B cell (primary cell): ENCODE results near the gene WDR64. TPM values are rescaled to one million over a fixed set of nuclear protein-coding genes. Genes with fewer than 3 reads are reported as not detected.

Experiments used
- ATAC-seq: fragments of 200-7000 bp; cut with Tn5 transposase; one replicate; pipeline ENCODE4 v1.10.0; 2021; ENCODE audit warnings: low read depth, mild to moderate bottlenecking, moderate number of reproducible peaks, moderate library complexity
- CTCF ChIA-PET: fragments of 350-600 bp; sonication (Branson Sonifier 250); formaldehyde crosslinking; loops from one replicate; lab custom pipeline; 2021; ENCODE audit warnings: antibody characterized with exemption, inconsistent platforms; lab: Charles Lee
- POLR2A ChIA-PET: fragments of 350-600 bp; sonication (Branson Sonifier 250); formaldehyde crosslinking; loops from one replicate; lab custom pipeline; 2021; ENCODE audit warnings: antibody characterized with exemption; lab: Charles Lee
- DNase-seq: peaks from one replicate; pipeline ENCODE4 v3.0.0; 2013
- H2AFZ ChIP-seq: 2 replicates; pipeline ENCODE4 v1.6.1; 2012; ENCODE audit warnings: mild to moderate bottlenecking, low read depth, low read length; ENCODE audit not compliant: insufficient read depth, poor library complexity, severe bottlenecking
- H3K27ac ChIP-seq, 2 donors: 1 replicate in 1 of 2; 2 replicates in 1 of 2; pipeline ENCODE4 v1.5.1; 2012 to 2013; ENCODE audit warnings: low read length in 2 of 2, mild to moderate bottlenecking in 2 of 2, moderate library complexity in 1 of 2
- H3K27me3 ChIP-seq, 4 experiments: fragments of 200-600 bp in 1 of 4; sonication (generic) in 1 of 4; replicated peaks in 1 of 4; 1 replicate in 2 of 4; 2 replicates in 2 of 4; pipeline versions ENCODE4 v1.6.1 to v1.7.0; 2013 to 2016; ENCODE audit warnings: low read length in 3 of 4, mild to moderate bottlenecking in 2 of 4, mixed read lengths in 1 of 4, moderate library complexity in 1 of 4; ENCODE audit not compliant: insufficient read depth in 4 of 4, control insufficient read depth in 3 of 4; ENCODE audit errors: control extremely low read depth in 1 of 4
- H3K36me3 ChIP-seq, 2 experiments: replicated peaks in 1 of 2; 1 replicate in 1 of 2; 2 replicates in 1 of 2; pipeline versions ENCODE4 v1.6.1 to v1.7.1; 2013; ENCODE audit warnings: low read length in 1 of 2; ENCODE audit not compliant: insufficient read depth in 2 of 2, control insufficient read depth in 1 of 2; ENCODE audit errors: control extremely low read depth in 1 of 2, extremely low read depth in 1 of 2
- H3K4me1 ChIP-seq, 2 donors: fragments of 200-600 bp in 1 of 2; sonication (generic) in 1 of 2; 1 replicate in 1 of 2; 2 replicates in 1 of 2; pipeline versions ENCODE4 v1.5.1 to v1.6.1; 2013 to 2017; ENCODE audit warnings: low read length in 2 of 2; ENCODE audit not compliant: control insufficient read depth in 2 of 2, insufficient read depth in 2 of 2
- H3K4me2 ChIP-seq: replicated peaks from 2 replicates; pipeline ENCODE3; 2012; ENCODE audit warnings: mild to moderate bottlenecking, low read depth, low read length; ENCODE audit not compliant: poor library complexity, severe bottlenecking
- H3K4me3 ChIP-seq, 5 experiments: fragments of 200-600 bp in 1 of 5; sonication (generic) in 1 of 5; 1 replicate in 3 of 5; 2 replicates in 2 of 5; pipeline versions ENCODE4 v1.5.1 to v1.7.0; 2011 to 2016; ENCODE audit warnings: low read length in 4 of 5, mild to moderate bottlenecking in 4 of 5, low read depth in 2 of 5, control low read depth in 1 of 5, moderate library complexity in 1 of 5; ENCODE audit not compliant: insufficient read depth in 1 of 5; ENCODE audit errors: control extremely low read depth in 1 of 5, extremely low read depth in 1 of 5
- H3K79me2 ChIP-seq: fragments of 200-600 bp; sonication (generic); one replicate; pipeline ENCODE4 v1.6.0; 2016; ENCODE audit warnings: low read length; ENCODE audit not compliant: control insufficient read depth, insufficient read depth
- H3K9ac ChIP-seq: fragments of 200-600 bp; sonication (generic); 2 replicates; pipeline ENCODE4 v1.6.1; 2017; ENCODE audit warnings: mild to moderate bottlenecking, low read length, moderate library complexity
- H3K9me3 ChIP-seq, 3 donors: one replicate each; pipeline versions ENCODE4 v1.6.1 to v1.7.1; 2013; ENCODE audit warnings: low read length in 2 of 3; ENCODE audit not compliant: control insufficient read depth in 2 of 3, insufficient read depth in 1 of 3; ENCODE audit errors: control extremely low read depth in 1 of 3
- H4K20me1 ChIP-seq: 2 replicates; pipeline ENCODE4 v1.6.0; 2012; ENCODE audit warnings: mild to moderate bottlenecking, low read length; ENCODE audit not compliant: insufficient read depth, control insufficient read depth, poor library complexity, severe bottlenecking
- H3K27ac Mint-ChIP-seq: one replicate; pipeline ENCODE4 v1.8.0; 2021; ENCODE audit warnings: mixed read lengths
- H3K27me3 Mint-ChIP-seq: one replicate; pipeline ENCODE4 v1.8.0; 2021; ENCODE audit warnings: mixed read lengths
- H3K4me1 Mint-ChIP-seq: one replicate; pipeline ENCODE4 v1.8.0; 2021; ENCODE audit warnings: mixed read lengths
- H3K4me3 Mint-ChIP-seq: one replicate; pipeline ENCODE4 v1.8.0; 2021; ENCODE audit warnings: mixed read lengths
- H3K9me3 Mint-ChIP-seq: one replicate; pipeline ENCODE4 v1.8.0; 2022; ENCODE audit warnings: mixed read lengths; ENCODE audit not compliant: insufficient read depth
- EZH2 ChIP-seq: IDR thresholded peaks from 2 replicates; pipeline ENCODE4 v1.6.1; 2012; ENCODE audit warnings: borderline replicate concordance, low read depth, mild to moderate bottlenecking, moderate library complexity, low read length; ENCODE audit not compliant: insufficient read depth, poor library complexity, severe bottlenecking
- WGBS: methylation state at CpG from one replicate; pipeline ENCODE4 v1.1.5; 2013; ENCODE audit warnings: missing lambda C conversion rate; ENCODE audit not compliant: insufficient coverage; 5-methylcytosine and 5-hydroxymethylcytosine counted together
- intact Hi-C: fragments of 100-400 bp; cut with micrococcal nuclease; formaldehyde crosslinking; loops from one replicate; pipeline ENCODE4 v1.10.0; 2022
- polyA plus RNA-seq: library from polyadenylated mRNA; depleted of rRNA; stranded (reverse); fragments of >200 nt; gene quantifications from 2 replicates; pipeline ENCODE4 v1.2.3, GENCODE V29; 2012
- total RNA-seq, 2 donors: library from RNA; stranded (reverse); fragments of 120-200 nt in 1 of 2; gene quantifications; 1 replicate in 1 of 2; 2 replicates in 1 of 2; pipeline versions ENCODE4 v1.2.3 to v1.2.4, GENCODE V29; 2013 to 2022
- TF ChIP-seq, protein P1 (sequence below): fragments of 200-600 bp; IDR thresholded peaks from one replicate; pipeline ENCODE4 v1.8.0; 2022; ENCODE audit warnings: antibody characterized with exemption, mild to moderate bottlenecking

The WDR64 gene
- total and polyA plus RNA-seq, 2 donors (not counting 1 experiment from before 2014, with no cell fraction given): 0.13 TPM; not detected in 1

DNA sequence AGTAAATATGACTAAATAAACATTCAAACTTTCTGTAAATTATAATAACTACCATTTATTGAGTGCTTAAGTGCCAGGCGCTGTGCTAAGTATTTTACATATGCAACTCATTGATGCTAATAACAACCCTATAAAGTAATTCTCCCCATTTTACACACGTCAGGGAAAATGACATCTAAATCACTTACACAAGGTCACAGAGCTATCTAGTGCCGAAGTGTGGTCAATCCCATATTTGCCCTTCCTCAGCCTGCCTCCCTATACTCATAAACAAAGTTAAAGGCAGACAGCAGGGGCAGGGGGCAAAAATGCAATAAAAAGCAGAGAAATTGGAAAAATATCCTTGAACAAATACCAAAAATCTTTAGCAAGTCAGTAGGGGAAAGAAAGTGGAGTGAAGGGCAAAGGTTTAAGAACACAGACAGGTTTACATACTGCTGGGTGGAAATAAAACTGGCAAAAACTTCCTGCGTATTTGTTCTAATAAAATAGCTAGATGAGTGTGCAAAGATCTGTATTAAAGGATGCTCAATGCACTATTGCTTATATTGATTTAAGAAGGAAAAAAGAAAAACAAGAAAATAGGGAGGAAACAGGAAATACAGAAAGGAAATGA lies 72.8 kb downstream of the WDR64 start:
- Histone ChIP-seq H3K9me3 (no peaks in the 10 kb centered on the region), H4K20me1 (no peaks in the 10 kb centered on the region), H3K4me2 (no peak overlapping the region), H3K4me1 (no peaks in the 10 kb centered on the region), H3K36me3 (no peaks in the 10 kb centered on the region), H3K79me2 (no peaks in the 10 kb centered on the region), H2AFZ (no peak overlapping the region), H3K27me3 (peaks cover 0 to 4% (median 0%) of the 10 kb centered on the region in 4 experiments), H3K9ac (no peak overlapping the region), H3K27ac (no peak overlapping the region), H3K4me3 (no peak overlapping the region)
- ChIA-PET POLR2A (no interaction called here), CTCF (no interaction called here)
- ATAC-seq (no peak), DNase-seq (no peak)
- Mint-ChIP-seq H3K4me1 (no peaks in the 10 kb centered on the region), H3K27me3 (peaks cover 28% of the 10 kb centered on the region), H3K9me3 (no peaks in the 10 kb centered on the region), H3K4me3 (no peak overlapping the region), H3K27ac (no peak overlapping the region)
- TF ChIP-seq EZH2: no peak
- TF ChIP-seq, protein P1, sequence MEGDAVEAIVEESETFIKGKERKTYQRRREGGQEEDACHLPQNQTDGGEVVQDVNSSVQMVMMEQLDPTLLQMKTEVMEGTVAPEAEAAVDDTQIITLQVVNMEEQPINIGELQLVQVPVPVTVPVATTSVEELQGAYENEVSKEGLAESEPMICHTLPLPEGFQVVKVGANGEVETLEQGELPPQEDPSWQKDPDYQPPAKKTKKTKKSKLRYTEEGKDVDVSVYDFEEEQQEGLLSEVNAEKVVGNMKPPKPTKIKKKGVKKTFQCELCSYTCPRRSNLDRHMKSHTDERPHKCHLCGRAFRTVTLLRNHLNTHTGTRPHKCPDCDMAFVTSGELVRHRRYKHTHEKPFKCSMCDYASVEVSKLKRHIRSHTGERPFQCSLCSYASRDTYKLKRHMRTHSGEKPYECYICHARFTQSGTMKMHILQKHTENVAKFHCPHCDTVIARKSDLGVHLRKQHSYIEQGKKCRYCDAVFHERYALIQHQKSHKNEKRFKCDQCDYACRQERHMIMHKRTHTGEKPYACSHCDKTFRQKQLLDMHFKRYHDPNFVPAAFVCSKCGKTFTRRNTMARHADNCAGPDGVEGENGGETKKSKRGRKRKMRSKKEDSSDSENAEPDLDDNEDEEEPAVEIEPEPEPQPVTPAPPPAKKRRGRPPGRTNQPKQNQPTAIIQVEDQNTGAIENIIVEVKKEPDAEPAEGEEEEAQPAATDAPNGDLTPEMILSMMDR: no peak
- intact Hi-C loops: no loop called here
- WGBS: no CpG with 5 or more reads among the region's 4 CpGs

DNA sequence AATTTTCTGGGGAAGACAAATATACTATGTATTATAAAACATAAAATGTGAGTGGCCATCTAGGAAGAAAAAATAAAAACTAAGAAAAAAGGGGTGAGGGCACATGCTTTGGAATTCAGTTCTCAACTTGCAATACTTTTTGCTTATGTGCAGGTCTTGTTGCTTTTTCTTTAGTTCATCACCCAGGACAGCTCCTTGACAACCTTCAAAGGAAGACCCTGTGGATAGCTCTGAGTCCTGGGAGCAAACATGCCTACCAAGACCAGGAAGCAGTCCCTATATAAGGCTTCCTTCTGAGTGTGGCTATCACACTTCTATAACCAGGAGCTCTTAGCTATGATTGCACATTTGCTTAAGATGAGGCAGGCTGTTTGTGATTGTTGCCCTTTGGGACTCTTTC lies 78.0 kb downstream of the WDR64 start:
- Histone ChIP-seq H3K4me3 (no peak overlapping the region), H2AFZ (no peak overlapping the region), H3K36me3 (no peaks in the 10 kb centered on the region), H3K9ac (no peak overlapping the region), H3K9me3 (no peaks in the 10 kb centered on the region), H3K27me3 (no peaks in the 10 kb centered on the region), H3K4me2 (no peak overlapping the region), H3K79me2 (no peaks in the 10 kb centered on the region), H3K27ac (no peak overlapping the region), H3K4me1 (no peaks in the 10 kb centered on the region), H4K20me1 (no peaks in the 10 kb centered on the region)
- TF ChIP-seq EZH2: no peak
- TF ChIP-seq, protein P1: no peak
- H3K27me3 Mint-ChIP-seq: peaks cover 16% of the 10 kb centered on the region
- ChIA-PET POLR2A (no interaction called here), CTCF (no interaction called here)
- no peaks in the 10 kb centered on the region for H3K9me3 Mint-ChIP-seq
- no peak overlapping the region for H3K27ac Mint-ChIP-seq
- ATAC-seq (no peak), DNase-seq (no peak)
- intact Hi-C loops: no loop called here
- H3K4me3 Mint-ChIP-seq: no peak overlapping the region
- no peaks in the 10 kb centered on the region for H3K4me1 Mint-ChIP-seq
